ENCODE measurements around the gene TRIM41. TPM values are rescaled to one million over a fixed set of nuclear protein-coding genes. Genes with fewer than 3 reads are reported as not detected.
A peak's percentile ranks its signal among the peaks of the same experiment; 100 is the strongest.

TRIM41 gene
- total and polyA plus RNA-seq, 9 of the 15 experiments (the other 6 are each of a cell fraction or from before 2014, with no cell fraction given) = 1.8 to 47.6 (median 20.9) TPM

GRCh38 chr5:181187500-181188213, 35.4 kb upstream of the TRIM41 start (continued):
- TF ChIP-seq THAP7 (CRISPR knock-in tag; IDR thresholded peaks at IDR 0.05) (no peak), SIN3A (IDR thresholded peaks at IDR 0.05; ENCODE audit: borderline replicate concordance in 2 of 2, control insufficient read depth in 1 of 2, low read depth in 2 of 2, low read length in 2 of 2) (peak in 1 of 2 experiments; percentile 38; a peak in 1 of 4 replicates), CBFA2T3 (IDR thresholded peaks at IDR 0.05) (peak; percentile 33), CBX3 (IDR thresholded peaks at IDR 0.05; ENCODE audit: borderline replicate concordance in 1 of 2, low read length in 2 of 2) (peak in 1 of 2 experiments; percentile 76; a peak in 2 of 3 replicates), KHSRP (IDR thresholded peaks at IDR 0.05) (no peak), ZBTB2 (IDR thresholded peaks at IDR 0.05) (peak; percentile 79; the same call in 1 of the 2 replicates), TRIM24 (IDR thresholded peaks at IDR 0.05) (0 out of 4 replicates have a peak, but pooled peaks of 1 of the 2 experiments have one; percentile 41), ZNF431 (CRISPR knock-in tag; IDR thresholded peaks at IDR 0.05) (0 out of 2 replicates have a peak, but pooled peaks have one; percentile 56), CTBP1 (IDR thresholded peaks at IDR 0.05; ENCODE audit: borderline replicate concordance) (peak; percentile 79), BDP1 (IDR thresholded peaks at IDR 0.05; ENCODE audit: insufficient read depth, insufficient read length) (peak; percentile 71), MAX (CRISPR knock-in tag; IDR thresholded peaks at IDR 0.05) (peak; percentile 33; the same call in 1 of the 2 replicates), BCL6 (CRISPR knock-in tag; IDR thresholded peaks at IDR 0.05) (no peak), ZFP36 (IDR thresholded peaks at IDR 0.05; ENCODE audit: low read depth, low read length, partially characterized antibody) (no peak), ESRRA (IDR thresholded peaks at IDR 0.05; ENCODE audit: borderline replicate concordance, low read depth) (peak; percentile 48; the same call in 1 of the 2 replicates), TBP (optimal IDR thresholded peaks at IDR 0.05; ENCODE audit: low read depth, low read length) (peak; percentile 99), DIDO1 (tag; IDR thresholded peaks at IDR 0.05; ENCODE audit: low read depth) (no peak), TEAD1 (CRISPR knock-in tag; IDR thresholded peaks at IDR 0.05) (peak in 1 of 2 experiments; percentile 77; a peak in 2 of 4 replicates), ZC3H4 (CRISPR knock-in tag; IDR thresholded peaks at IDR 0.05; ENCODE audit: borderline replicate concordance) (no peak), HMG20A (CRISPR knock-in tag; conservative IDR thresholded peaks at IDR 0.05) (no peak), MYC (IDR thresholded peaks at IDR 0.05; ENCODE audit: low read depth, low read length) (no peak; the same call in none of the 2 replicates), MYC (CRISPR knock-in tag; IDR thresholded peaks at IDR 0.05; ENCODE audit: borderline replicate concordance, low read depth) (peak; percentile 76; the same call in 1 of the 2 replicates)
- TF ChIP-seq, protein P1, sequence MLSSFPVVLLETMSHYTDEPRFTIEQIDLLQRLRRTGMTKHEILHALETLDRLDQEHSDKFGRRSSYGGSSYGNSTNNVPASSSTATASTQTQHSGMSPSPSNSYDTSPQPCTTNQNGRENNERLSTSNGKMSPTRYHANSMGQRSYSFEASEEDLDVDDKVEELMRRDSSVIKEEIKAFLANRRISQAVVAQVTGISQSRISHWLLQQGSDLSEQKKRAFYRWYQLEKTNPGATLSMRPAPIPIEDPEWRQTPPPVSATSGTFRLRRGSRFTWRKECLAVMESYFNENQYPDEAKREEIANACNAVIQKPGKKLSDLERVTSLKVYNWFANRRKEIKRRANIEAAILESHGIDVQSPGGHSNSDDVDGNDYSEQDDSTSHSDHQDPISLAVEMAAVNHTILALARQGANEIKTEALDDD (IDR thresholded peaks at IDR 0.05) = peak; percentile 90

All from K562 (cell line).